Sigmoid colon (tissue), 7 donors: ENCODE results near the gene BRI3. TPM values are rescaled to one million over a fixed set of nuclear protein-coding genes. Genes with fewer than 3 reads are reported as not detected.

Experiments
- DNase-seq: peaks from one replicate; pipeline ENCODE4 v3.0.0-alpha.2; 2019
- H3K27ac ChIP-seq, 4 donors: fragments of 200-600 bp; sonication (generic); one replicate each; pipeline ENCODE4 v1.5.1; 2016 to 2019; ENCODE audit warnings: mild to moderate bottlenecking in 1 of 4
- H3K27me3 ChIP-seq, 3 donors: fragments of 200-600 bp; sonication (generic); one replicate each; pipeline ENCODE4 v1.5.1; 2019; ENCODE audit warnings: mild to moderate bottlenecking in 1 of 3
- H3K36me3 ChIP-seq, 4 donors: fragments of 200-600 bp; sonication (generic); one replicate each; pipeline ENCODE4 v1.5.1; 2016 to 2019
- H3K4me1 ChIP-seq, 4 donors: fragments of 200-600 bp; sonication (generic); one replicate each; pipeline ENCODE4 v1.5.1; 2017 to 2019
- H3K4me3 ChIP-seq, 4 donors: fragments of 200-600 bp; sonication (generic); one replicate each; pipeline ENCODE4 v1.5.1; 2017 to 2019; ENCODE audit warnings: mild to moderate bottlenecking in 2 of 4, moderate library complexity in 1 of 4
- H3K9me3 ChIP-seq, 4 donors: fragments of 200-600 bp in 3 of 4; sonication (generic) in 3 of 4; one replicate each; pipeline versions ENCODE4 v1.5.1 to v1.6.1; 2013 to 2019
- EP300 ChIP-seq, 4 donors: sonication (generic); formaldehyde crosslinking; IDR thresholded peaks; one replicate each; pipeline ENCODE4 v1.6.1; 2017; ENCODE audit warnings: antibody characterized with exemption in 4 of 4
- POLR2A ChIP-seq, 2 donors: fragments of 450-650 bp; IDR thresholded peaks; one replicate each; pipeline ENCODE4 v1.6.1; 2016; ENCODE audit warnings: antibody characterized with exemption in 2 of 2, mild to moderate bottlenecking in 2 of 2, moderate library complexity in 2 of 2
- POLR2AphosphoS5 ChIP-seq, 4 donors: sonication (generic); formaldehyde crosslinking; IDR thresholded peaks; one replicate each; pipeline ENCODE4 v1.6.1; 2017; ENCODE audit warnings: antibody characterized with exemption in 4 of 4
- WGBS, 2 donors: extraction: QIAGEN DNeasy Blood & Tissue Kit; methylation state at CpG; one replicate each; pipeline ENCODE4 v1.1.7; 2013; 5-methylcytosine and 5-hydroxymethylcytosine counted together
- intact Hi-C: fragments of 100-400 bp; cut with DNase I; formaldehyde crosslinking; loops from one replicate; pipeline ENCODE4 v1.15.1; 2023
- polyA plus RNA-seq, 3 donors: library from polyadenylated mRNA; stranded (reverse); fragments of 200-250 nt; gene quantifications; one replicate each; pipeline ENCODE4 v1.2.3, GENCODE V29; 2013
- total RNA-seq, 4 donors: library from RNA; depleted of rRNA; stranded (reverse); fragments of >200 nt; gene quantifications; one replicate each; pipeline ENCODE4 v1.1.0, GENCODE V29; 2016
- TF ChIP-seq, protein P1 (sequence below), 4 experiments: fragments of 450-650 bp in 3 of 4; fragments of 200-600 bp in 1 of 4; IDR thresholded peaks; one replicate each; pipeline ENCODE4 v1.5.1; 2016 to 2019; ENCODE audit warnings: antibody characterized with exemption in 4 of 4, mild to moderate bottlenecking in 3 of 4, moderate library complexity in 2 of 4
- donor health status: healthy with polysubstance abuse.
- donor health status: Bipolar disorder and iron deficiency.
- donor health status: healthy.

Gene BRI3, protein sequence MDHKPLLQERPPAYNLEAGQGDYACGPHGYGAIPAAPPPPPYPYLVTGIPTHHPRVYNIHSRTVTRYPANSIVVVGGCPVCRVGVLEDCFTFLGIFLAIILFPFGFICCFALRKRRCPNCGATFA
- total RNA-seq (10 to 100 TPM; 44.9 to 61.8 (median 48.4) TPM), polyA plus RNA-seq (100 to 1,000 TPM; 150 to 344 (median 339) TPM)

DNA sequence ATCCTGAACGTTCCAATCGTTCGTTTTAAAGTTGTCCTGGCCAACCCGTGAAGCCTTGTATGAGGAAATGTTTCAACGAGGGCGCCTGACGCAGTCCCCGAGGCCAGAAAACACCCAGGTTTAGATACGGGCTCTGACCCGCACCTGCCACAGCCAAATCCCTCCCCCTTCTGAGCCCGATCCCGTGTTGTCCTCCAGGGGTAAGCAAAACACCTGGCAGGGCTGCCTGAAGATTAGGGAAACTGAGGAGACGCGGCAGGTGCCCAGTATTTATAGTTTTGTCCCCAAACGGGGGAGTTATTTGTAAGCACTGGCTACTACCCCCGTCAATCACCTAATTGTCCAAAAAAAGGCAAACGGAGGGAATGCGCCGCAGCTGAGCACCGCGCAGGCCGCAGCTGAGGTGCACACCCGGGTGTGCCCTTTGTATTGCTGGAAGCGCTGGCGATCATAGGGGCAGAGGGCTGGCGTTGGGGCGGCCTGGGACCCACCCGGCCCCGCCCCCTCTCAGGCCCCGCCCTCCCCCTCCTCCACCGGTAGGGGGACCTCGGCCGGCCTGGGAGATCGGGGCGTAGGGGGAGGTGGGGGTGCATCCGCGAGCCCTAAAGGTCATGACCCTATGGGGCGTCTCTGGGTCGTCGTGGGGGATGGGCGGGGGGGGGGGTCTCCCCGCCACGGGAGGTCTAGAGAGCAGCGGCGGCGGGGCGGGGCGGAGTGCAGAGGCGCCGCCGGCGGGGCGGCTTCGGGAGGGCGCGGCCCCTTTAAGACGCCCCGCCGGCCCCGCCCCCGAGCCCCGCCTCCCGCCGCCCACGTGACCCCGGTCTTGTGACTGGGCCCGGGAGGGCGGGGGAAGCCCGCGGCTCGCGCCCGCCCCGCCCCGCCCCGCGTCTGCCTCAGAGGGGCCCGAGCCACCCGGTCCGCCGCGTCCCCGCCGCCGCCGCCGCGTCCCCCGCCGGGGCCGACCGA, at the start of gene BRI3:
BRI3 (plus strand) TSS at position 896 of the 966 bp plus-strand sequence. CDS start 110 bp downstream, outside the sequence.
- H3K4me1 ChIP-seq: peaks cover 0 to 59% (median 53%) of the 10 kb centered on the region in 4 donors
- WGBS, 2 donors: 1% methylated on average over 91 to 92 of the region's 92 CpGs
- H3K36me3 ChIP-seq: no peaks in the 10 kb centered on the region
- peak; percentile 95 for DNase-seq
- H3K27ac ChIP-seq: peak within 1 kb of the TSS; percentile 95 to 97 (median 96)
- H3K9me3 ChIP-seq: no peaks in the 10 kb centered on the region
- TF ChIP-seq POLR2AphosphoS5 (IDR thresholded peaks at IDR 0.05) (peak; percentile 82 to 92 (median 92)), POLR2A (IDR thresholded peaks at IDR 0.05) (peak; percentile 86 to 91)
- TF ChIP-seq, protein P1, sequence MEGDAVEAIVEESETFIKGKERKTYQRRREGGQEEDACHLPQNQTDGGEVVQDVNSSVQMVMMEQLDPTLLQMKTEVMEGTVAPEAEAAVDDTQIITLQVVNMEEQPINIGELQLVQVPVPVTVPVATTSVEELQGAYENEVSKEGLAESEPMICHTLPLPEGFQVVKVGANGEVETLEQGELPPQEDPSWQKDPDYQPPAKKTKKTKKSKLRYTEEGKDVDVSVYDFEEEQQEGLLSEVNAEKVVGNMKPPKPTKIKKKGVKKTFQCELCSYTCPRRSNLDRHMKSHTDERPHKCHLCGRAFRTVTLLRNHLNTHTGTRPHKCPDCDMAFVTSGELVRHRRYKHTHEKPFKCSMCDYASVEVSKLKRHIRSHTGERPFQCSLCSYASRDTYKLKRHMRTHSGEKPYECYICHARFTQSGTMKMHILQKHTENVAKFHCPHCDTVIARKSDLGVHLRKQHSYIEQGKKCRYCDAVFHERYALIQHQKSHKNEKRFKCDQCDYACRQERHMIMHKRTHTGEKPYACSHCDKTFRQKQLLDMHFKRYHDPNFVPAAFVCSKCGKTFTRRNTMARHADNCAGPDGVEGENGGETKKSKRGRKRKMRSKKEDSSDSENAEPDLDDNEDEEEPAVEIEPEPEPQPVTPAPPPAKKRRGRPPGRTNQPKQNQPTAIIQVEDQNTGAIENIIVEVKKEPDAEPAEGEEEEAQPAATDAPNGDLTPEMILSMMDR (IDR thresholded peaks at IDR 0.05): no peak
- H3K4me3 ChIP-seq: peak within 1 kb of the TSS; percentile 90 to 100 (median 100)
- no peaks in the 10 kb centered on the region for H3K27me3 ChIP-seq
- intact Hi-C loops: loop anchor here (1.0 to 5.0 kb wide), 3 partner anchors 29 to 596 kb away; partner anchors contain the start of genes LMTK2, TECPR1 and TRRAP

DNA sequence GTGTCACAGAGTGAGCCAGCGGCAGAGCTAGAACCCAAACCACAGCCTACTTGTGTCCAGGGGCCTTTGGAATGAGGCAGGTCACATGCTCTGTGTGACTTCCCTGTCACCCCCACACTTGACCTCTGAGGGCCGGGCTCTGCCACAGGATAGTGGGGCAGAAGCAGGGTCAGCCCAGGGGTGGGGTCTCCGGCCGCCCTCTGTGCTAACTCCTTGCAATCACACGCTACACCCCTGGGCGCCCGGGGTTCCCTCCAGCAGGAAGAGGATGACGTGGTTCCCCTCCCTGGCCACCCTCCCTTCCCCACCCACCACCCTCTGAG, 49.3 kb upstream of the BRI3 start:
- H3K9me3 ChIP-seq: no peaks in the 10 kb centered on the region
- TF ChIP-seq POLR2A (IDR thresholded peaks at IDR 0.05): no peak
- TF ChIP-seq, protein P1 (IDR thresholded peaks at IDR 0.05): no peak
- no peak for TF ChIP-seq EP300 (IDR thresholded peaks at IDR 0.05)
- TF ChIP-seq POLR2AphosphoS5 (IDR thresholded peaks at IDR 0.05): no peak
- H3K4me3 ChIP-seq: no peak overlapping the region
- 94 to 96% methylated on average over 8 of the region's 8 CpGs for WGBS, 2 donors
- no peaks in the 10 kb centered on the region for H3K27me3 ChIP-seq
- peaks cover 0 to 47% (median 16%) of the 10 kb centered on the region in 4 donors for H3K36me3 ChIP-seq
- H3K27ac ChIP-seq: no peak overlapping the region
- no peak for DNase-seq
- intact Hi-C loops: no loop called here
- no peaks in the 10 kb centered on the region for H3K4me1 ChIP-seq

DNA sequence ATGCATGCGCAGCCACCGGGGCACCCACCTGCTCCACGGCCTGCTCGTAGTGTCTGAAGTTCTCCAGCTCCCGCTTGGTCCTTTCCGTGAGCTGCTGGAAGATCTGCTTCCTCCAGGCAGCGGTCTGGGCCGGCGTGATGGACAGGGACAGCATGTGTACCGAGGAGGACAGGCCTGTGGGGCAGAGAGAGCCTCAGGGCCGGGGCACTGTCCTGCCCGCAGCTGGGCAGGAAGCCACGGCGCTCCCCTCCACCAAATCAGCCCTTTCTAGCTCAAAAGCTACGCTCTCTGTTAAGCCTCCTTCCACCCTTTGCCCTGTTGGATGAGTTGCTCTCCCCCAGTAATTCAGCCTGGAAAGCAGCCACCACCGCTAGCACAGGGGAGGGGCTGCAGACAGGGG, 48.7 kb upstream of the BRI3 start:
- no peak for DNase-seq
- peaks cover 0 to 47% (median 16%) of the 10 kb centered on the region in 4 donors for H3K36me3 ChIP-seq
- no peak overlapping the region for H3K4me3 ChIP-seq
- no peaks in the 10 kb centered on the region for H3K27me3 ChIP-seq
- intact Hi-C loops: no loop called here
- no peak for TF ChIP-seq POLR2AphosphoS5 (IDR thresholded peaks at IDR 0.05)
- no peak for TF ChIP-seq EP300 (IDR thresholded peaks at IDR 0.05)
- TF ChIP-seq, protein P1 (IDR thresholded peaks at IDR 0.05): no peak
- no peak for TF ChIP-seq POLR2A (IDR thresholded peaks at IDR 0.05)
- no peaks in the 10 kb centered on the region for H3K4me1 ChIP-seq
- 93 to 95% methylated on average over 16 of the region's 16 CpGs for WGBS, 2 donors
- H3K9me3 ChIP-seq: no peaks in the 10 kb centered on the region
- H3K27ac ChIP-seq: no peak overlapping the region

DNA sequence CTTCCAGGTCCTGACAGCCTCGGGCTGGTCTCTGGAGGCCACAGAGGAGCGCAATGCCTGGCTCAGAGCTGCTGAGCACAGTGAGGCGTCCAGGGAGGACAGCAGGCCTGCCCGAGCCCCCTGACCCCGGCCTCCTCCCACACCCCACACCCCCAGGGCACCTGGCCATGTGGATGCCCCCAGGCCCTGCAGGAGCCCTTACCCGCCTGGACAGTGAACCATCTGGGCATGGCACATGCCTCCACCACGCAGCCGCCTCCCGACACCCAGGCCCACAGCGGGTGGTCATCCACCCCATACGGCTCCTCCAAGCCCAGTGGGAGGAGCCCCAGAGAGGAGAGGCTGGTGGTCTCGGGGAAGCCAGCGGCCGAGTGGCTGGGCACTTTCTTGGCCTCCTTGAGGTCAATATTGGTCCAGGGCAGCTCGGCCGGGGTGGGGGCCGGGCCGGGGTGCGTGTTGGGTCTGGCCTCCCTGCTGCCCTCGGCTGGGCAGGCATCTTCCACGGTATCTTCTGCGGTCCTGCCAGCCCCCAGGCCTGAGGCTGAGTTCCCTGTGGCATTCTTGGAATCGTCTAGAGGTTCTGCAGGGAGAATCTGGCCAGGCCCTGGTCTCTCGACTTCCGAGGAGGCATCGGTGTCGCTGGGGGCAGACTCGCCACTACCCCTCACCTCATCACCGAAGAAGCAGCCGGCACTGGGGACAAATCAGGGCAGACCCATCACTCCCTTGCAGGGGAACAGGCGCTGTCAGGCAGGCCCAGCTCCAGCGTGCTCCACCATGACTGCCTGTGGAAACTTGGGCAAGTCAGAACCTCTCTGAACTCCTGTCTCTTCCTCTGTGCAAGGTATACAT, 48.0 kb upstream of the BRI3 start:
- TF ChIP-seq, protein P1 (IDR thresholded peaks at IDR 0.05): no peak
- no peak for TF ChIP-seq POLR2A (IDR thresholded peaks at IDR 0.05)
- no peak for TF ChIP-seq EP300 (IDR thresholded peaks at IDR 0.05)
- TF ChIP-seq POLR2AphosphoS5 (IDR thresholded peaks at IDR 0.05): no peak
- H3K4me3 ChIP-seq: no peak overlapping the region
- no peaks in the 10 kb centered on the region for H3K4me1 ChIP-seq
- H3K27me3 ChIP-seq: no peaks in the 10 kb centered on the region
- no peak for DNase-seq
- no peak overlapping the region for H3K27ac ChIP-seq
- H3K36me3 ChIP-seq: peaks cover 0 to 47% (median 20%) of the 10 kb centered on the region in 4 donors
- no peaks in the 10 kb centered on the region for H3K9me3 ChIP-seq
- intact Hi-C loops: no loop called here
- 96 to 97% methylated on average over 32 of the region's 32 CpGs for WGBS, 2 donors
